Sigmoid colon (tissue), 3 donors: ENCODE data around the gene DOK5.

ENCODE experiments used
- POLR2A ChIP-seq, 2 donors: fragments of 450-650 bp; IDR thresholded peaks; one replicate each; pipeline ENCODE4 v1.6.1; 2016; ENCODE audit warnings: antibody characterized with exemption in 2 of 2, mild to moderate bottlenecking in 2 of 2, moderate library complexity in 2 of 2
- TF ChIP-seq, protein P1 (sequence below), 4 experiments: fragments of 450-650 bp in 3 of 4; fragments of 200-600 bp in 1 of 4; IDR thresholded peaks; one replicate each; pipeline ENCODE4 v1.5.1; 2016 to 2019; ENCODE audit warnings: antibody characterized with exemption in 4 of 4, mild to moderate bottlenecking in 3 of 4, moderate library complexity in 2 of 4

DNA sequence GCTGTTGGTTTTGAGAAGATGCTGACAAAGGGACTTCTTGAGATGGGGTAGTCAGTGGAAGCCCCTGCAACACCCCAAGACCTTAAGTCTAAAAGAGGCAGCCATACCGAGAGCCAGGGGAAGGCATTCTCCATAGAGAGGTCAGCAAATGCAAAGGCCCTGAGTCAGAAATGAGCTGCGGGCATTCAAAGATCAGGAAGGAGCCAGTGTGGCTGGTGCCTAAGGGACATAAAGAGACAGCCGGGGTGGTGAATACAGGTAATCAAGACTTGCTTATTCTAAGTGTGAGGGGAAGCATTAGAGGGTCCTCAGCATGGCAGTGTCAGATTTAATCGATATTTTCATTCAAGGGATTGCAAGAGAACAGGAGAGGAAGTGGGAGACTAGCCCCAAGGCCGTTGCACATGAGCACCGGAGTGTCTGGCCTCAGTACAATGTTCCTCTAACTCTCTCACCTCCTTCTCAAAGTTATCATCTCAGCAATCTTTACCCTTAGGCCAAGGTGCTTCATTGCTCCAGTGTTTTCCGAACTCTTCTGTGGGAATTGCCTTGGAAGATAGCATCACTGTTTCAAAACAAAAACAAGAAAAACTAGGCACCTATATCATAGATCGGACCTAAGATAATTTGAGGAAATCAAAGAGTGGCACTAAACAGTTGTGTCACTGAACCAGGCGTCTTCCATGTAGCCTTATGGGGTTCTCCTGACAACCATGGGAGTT, 173.2 kb downstream of the DOK5 start:
- TF ChIP-seq, protein P1, sequence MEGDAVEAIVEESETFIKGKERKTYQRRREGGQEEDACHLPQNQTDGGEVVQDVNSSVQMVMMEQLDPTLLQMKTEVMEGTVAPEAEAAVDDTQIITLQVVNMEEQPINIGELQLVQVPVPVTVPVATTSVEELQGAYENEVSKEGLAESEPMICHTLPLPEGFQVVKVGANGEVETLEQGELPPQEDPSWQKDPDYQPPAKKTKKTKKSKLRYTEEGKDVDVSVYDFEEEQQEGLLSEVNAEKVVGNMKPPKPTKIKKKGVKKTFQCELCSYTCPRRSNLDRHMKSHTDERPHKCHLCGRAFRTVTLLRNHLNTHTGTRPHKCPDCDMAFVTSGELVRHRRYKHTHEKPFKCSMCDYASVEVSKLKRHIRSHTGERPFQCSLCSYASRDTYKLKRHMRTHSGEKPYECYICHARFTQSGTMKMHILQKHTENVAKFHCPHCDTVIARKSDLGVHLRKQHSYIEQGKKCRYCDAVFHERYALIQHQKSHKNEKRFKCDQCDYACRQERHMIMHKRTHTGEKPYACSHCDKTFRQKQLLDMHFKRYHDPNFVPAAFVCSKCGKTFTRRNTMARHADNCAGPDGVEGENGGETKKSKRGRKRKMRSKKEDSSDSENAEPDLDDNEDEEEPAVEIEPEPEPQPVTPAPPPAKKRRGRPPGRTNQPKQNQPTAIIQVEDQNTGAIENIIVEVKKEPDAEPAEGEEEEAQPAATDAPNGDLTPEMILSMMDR (IDR thresholded peaks at IDR 0.05): no peak
- no peak for TF ChIP-seq POLR2A (IDR thresholded peaks at IDR 0.05)
